NCI-H2107 treated with DMSO at 0.1 percent for 48 hours (cell line): ENCODE results near the gene ST6GALNAC5.
"Not testable (repeated sequence)": the region's sequence is repeated elsewhere in the genome, so short reads cannot be mapped to it uniquely, and the experiment has no call there.

ENCODE experiments used
- DNase-seq: peaks from one replicate; lab custom pipeline; 2025; ENCODE audit not compliant: unreplicated experiment; lab: John Stamatoyannopoulos, UW

ST6GALNAC5 gene

DNA sequence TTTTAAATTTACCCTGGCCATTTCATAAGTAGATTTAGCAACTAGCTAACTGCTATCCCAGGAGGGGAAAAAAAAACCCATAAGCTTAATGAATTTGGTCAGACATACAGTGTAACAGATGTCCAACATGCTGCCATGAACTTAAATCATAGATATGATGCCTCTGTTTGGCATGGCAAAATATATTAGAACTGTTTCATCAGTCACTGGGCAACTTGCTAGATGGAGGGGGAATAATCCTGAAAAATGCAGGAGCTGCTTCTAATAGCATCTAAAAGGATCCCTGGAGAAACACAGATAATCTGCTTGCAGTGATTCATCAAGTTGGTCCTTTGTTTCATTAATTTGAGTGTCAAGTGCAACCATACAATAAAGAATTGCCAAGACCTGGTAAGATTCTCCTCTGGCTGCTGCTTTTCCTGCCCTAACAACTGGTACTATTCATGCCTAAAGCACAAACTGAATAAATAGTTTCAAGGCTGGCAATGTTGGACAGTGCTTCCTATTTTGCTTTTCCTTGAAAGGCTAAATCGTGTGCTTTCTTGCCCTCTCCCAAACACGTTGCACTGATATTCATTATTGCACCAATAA is 1.5 kb upstream of the ST6GALNAC5 start:
- DNase-seq, result no peak

GRCh38 chr1:76866566-76866965 is 714 bp upstream of the ST6GALNAC5 start:
- no peak for DNase-seq

DNA sequence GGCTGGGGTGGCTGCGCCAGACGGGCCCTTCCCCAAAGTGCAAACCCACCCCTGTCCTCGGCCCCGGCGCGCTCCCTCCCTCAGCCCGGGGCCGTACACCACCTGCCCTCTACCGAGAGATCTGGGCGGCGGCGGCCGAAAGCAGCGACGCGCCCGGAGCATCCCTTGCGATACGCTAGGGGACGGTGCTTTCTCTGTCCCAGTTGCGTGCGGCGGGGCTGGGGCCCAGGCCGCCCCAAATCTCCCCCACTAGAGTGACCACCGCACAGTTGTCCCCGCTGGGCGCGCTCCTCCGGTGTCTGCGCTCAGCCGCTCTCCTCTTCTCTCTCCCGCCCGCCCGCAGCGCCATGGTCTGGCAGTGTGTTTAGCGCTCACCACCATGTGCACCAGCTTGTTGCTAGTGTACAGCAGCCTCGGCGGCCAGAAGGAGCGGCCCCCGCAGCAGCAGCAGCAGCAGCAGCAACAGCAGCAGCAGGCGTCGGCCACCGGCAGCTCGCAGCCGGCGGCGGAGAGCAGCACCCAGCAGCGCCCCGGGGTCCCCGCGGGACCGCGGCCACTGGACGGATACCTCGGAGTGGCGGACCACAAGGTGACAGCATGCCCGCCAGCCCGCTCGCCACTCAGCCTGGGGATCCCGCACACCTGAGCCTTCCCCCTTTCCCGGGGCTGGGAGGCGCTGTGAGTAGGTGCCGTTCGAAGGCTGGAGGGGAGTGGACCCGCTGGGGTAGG is 1.0 kb downstream of the ST6GALNAC5 start:
- peak; percentile 36 for DNase-seq

DNA sequence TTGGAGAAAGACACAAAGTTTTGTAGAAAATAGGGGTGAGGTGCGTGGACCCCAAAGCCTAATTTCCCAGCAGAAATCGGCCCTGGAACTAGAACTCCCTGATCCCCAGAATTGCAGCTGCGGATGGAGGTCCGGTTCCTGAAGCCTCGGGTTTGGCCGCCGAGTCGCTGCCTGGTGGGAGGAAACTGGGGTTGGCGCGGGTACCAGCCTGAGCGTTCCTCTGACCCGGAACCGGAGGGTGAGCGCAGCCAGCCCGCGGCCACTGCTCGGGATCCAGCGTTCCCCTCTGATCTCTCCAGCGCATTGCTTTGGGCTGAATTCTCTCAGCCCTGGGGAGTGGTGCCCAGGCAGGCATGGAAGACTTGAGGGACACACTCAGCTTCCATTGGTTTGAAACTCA is 1.6 kb downstream of the ST6GALNAC5 start:
- no peak for DNase-seq

GRCh38 chr1:76870037-76870436 is 2.8 kb downstream of the ST6GALNAC5 start:
- DNase-seq, result no peak

GRCh38 chr1:76871355-76871974 is 4.2 kb downstream of the ST6GALNAC5 start:
- no peak for DNase-seq

DNA sequence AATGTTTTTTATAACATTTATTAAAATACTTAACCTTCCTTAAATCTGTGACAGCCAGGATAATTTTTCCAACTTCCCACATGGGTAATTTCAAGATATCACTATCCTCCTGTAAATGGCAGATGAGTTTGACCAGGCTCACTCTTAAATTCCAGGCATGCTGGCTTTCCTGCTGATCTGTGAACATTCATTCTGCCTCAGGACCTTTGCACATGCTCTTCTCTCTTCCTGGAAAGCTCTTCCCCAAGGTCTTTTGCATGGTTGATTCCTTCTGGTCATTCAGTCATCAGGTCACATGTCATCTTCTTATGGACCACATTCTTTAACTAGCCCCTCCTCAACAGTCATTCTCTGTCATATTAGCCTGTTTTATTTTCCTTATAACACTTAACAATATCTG is 5.7 kb downstream of the ST6GALNAC5 start:
- no peak for DNase-seq

- no peak for DNase-seq
Observed at GRCh38 chr1:76876655-76877395, 9.5 kb downstream of the ST6GALNAC5 start.

- DNase-seq, result not testable (repeated sequence)
Observed at GRCh38 chr1:76879014-76879413, 11.7 kb downstream of the ST6GALNAC5 start.

DNA sequence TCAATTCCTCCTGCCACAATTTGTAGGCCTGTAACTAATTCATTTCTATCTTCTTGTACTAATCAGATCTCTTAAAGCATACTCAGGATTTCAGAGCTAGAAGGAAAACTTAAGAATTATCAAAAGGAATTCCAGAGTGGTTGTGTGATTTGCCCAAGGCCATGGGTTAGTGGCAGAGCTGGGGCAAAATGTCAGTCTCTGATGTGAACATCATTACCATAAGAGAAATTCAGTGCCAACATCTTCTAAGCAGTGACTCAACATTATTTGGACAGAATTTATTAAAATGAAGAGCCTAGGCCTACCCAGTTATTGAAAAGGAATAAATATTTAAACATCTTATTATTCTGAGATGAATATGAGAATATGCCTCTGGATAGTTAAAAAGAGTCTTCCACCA is 14.5 kb downstream of the ST6GALNAC5 start:
- no peak for DNase-seq

DNA sequence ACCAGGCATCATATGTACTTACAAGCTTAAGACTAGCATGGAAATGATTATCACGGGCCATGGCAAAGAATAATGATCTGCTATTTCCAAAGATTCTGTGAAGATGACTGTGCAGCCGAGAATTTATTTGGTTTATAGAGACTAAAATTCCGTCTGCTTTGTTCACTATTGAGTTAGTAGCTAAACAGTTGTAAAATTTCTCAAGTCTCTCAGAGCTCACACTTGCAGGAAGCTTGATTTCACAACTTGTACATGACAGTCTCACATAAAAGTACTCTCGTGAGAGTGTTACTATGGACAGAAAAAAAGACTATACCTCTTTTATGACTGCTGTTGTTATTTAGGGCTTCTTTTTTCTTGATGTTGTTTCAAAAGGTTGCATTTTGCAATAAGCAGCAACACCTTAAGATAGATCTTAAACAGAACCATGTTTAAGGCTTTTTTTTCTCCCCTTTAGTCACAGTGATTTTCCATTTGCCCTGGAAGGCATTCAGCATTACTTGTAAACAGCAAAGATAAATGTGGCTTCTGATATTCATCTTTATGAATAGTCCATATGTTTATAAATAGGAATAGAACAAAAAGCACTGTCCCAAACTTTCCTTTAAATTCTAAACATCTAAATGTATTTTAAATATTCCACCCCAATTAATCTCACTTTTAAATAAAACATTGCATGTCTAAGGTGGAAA is 24.8 kb downstream of the ST6GALNAC5 start:
- DNase-seq, result no peak

- DNase-seq, result no peak
Observed at GRCh38 chr1:76892675-76893074, 25.4 kb downstream of the ST6GALNAC5 start.

DNA sequence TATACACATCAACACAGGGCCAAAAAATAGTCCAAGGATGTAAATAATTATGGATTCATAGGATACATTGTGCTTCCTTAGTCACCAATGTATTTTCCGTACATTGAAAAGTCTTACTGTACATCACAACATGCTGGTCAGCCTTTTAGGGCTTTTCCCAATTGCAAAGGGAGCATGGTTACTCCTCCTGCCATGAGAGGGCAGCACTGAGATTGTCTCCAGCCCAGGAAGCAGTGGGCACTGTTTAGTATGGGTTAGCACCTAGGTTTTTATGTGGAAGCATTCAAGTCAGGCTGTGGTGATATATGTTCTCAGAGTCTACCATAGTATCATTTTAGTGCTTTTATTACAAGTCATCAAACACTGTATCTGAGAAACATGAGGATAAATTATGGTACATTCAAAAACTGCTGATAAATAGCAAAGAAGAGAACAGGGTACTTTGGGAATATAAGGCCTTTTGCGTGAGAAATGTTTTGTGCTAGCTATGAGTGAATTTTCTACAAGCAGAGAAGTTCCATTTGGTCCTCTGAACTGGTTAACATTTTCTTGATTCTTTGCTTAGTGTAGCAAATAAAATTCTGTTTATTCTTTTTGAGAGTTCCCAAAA is 34.0 kb downstream of the ST6GALNAC5 start:
- peak; percentile 58 for DNase-seq

DNA sequence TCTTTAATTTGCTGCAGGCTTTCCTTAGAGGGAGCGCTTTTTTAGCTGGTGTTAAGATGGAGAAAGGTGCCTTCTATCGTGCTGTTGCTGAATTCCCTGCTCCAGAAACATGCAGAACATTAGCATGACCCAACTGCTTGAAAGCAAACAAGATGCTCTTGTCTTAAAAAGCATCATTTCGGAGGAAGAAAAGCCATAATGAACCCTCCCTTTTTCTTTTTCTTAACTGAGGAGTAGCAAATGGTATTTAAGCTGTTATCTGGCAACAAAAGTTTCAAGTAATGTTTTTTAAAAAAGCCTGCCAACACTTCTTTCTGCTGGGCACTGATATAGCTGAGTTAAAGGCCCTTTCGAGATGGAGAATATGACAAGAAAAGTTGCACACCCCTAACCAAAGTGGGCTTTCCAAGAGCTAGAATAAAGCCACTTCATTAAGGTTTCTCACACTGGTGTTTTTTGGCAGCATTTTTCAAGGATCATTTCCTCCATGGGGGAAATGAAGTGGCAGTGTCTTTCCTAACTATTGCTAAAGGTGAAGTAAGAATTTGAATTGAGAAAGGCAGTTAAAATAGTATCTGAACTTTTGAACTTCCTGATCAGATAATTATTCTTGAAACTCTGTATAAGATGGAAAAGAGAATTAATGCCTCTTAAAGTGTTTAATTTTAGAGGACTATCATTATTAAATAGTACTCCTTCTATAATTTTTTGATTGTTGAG is 38.8 kb downstream of the ST6GALNAC5 start:
- DNase-seq, result no peak

- DNase-seq, result no peak
Observed at GRCh38 chr1:76909311-76909710, 42.0 kb downstream of the ST6GALNAC5 start.

DNA sequence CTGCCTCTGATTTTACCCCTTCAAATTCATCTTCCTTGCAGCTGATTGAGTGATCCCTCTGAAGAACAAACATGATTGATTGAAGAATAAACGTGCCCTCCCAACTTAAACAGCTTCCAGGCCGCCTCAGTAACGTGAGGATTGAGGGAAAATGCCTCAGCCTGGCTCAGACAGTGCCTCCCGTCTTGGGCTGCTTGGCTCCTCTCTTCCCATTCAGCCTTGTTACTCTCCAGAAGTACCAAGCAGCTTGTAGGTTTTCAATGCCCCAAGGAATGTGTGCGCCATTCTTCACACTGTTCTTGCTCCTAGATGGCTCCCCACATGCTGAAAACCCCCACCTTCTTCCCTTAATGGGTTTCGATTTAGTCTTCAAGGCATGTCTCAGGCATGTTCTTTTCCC is 51.8 kb downstream of the ST6GALNAC5 start:
- DNase-seq, result no peak

GRCh38 chr1:76921590-76921989 is 54.3 kb downstream of the ST6GALNAC5 start:
- DNase-seq, result no peak

DNA sequence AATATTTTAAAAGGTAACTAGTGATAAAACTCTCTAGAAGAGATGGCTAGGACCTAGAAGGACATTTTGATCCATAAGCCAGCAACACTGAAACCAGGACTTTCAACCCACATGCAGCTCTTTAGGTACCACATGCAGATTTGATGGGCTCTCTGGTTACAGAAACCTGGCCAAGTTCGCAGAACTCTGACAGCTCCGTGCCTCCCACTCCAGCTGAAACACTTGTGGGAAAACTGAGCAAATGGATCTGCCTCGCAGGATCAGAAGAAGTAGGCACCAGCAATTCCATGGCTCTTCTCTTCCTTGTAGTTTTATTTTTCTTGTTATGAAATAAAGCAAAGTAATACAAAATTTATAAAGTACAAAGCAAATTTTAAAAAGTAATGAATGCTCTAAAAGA is 58.5 kb downstream of the ST6GALNAC5 start:
- DNase-seq, result no peak

DNA sequence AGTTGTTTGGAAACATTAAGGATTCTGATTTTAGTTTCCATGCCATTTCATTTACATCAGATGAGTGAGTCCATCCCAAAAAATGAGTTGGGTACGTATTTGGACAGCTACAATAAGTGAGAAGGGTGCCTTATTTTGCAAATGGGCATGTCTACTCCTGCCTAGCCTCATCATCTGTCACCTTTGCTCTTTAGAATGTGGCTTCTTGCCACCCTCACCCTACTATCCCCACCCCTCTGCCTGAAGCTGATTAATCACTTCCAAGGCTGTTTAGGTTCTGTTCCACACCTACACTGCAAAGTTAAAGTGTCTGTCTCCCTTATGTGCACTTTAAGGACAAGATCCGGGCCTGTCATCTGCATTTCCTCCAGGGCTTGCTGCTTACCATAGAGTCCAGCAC is 61.2 kb downstream of the ST6GALNAC5 start:
- no peak for DNase-seq

DNA sequence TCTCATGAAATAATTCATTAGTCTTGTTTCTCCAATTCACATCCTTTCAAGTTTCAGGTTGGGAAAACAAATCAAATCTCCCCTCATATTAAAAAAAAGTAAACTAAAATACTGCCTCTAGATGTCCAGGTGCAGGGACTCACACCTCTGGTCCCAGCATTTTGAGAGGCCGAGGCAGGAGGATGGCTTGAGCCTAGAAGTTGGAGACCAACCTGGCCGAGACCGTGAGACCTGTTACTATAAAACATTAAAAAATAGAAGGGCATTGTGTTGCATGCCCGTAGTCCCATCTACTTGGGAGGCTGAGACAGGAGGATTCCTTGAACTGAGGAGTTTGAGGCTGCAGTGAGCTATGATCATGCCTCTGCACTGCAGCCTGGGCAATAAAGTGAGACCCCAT is 61.9 kb downstream of the ST6GALNAC5 start:
- DNase-seq, result no peak
